ENCODE data around the gene DERL3.

Gene DERL3

GRCh38 chr22:23801886-23802377, 36.9 kb downstream of the DERL3 start:
- no peak for DNase-seq (ENCODE audit: low read depth in 2 of 2)

- DNase-seq (ENCODE audit: low read depth in 2 of 2): no peak
Observed at GRCh38 chr22:23801238-23801821, 37.5 kb downstream of the DERL3 start.

GRCh38 chr22:23800297-23801237, 38.2 kb downstream of the DERL3 start:
- no peak for DNase-seq (ENCODE audit: low read depth in 2 of 2)

- DNase-seq (ENCODE audit: low read depth in 2 of 2): peak; percentile 57 to 63
Observed at GRCh38 chr22:23796461-23796860, 42.3 kb downstream of the DERL3 start.

GRCh38 chr22:23793326-23793725, 45.5 kb downstream of the DERL3 start:
- no peak for DNase-seq (ENCODE audit: low read depth in 2 of 2)

- DNase-seq (ENCODE audit: low read depth in 2 of 2): no peak
Observed at GRCh38 chr22:23791738-23792645, 46.8 kb downstream of the DERL3 start.

- peak; percentile 60 to 71 for DNase-seq (ENCODE audit: low read depth in 2 of 2)
Observed at GRCh38 chr22:23790819-23791737, 47.7 kb downstream of the DERL3 start.

GRCh38 chr22:23789638-23790037, 49.2 kb downstream of the DERL3 start:
- no peak for DNase-seq (ENCODE audit: low read depth in 2 of 2)

GRCh38 chr22:23789121-23789520, 49.7 kb downstream of the DERL3 start:
- DNase-seq (ENCODE audit: low read depth in 2 of 2): no peak

- no peak for DNase-seq (ENCODE audit: low read depth in 2 of 2)
Observed at GRCh38 chr22:23787910-23788309, 50.9 kb downstream of the DERL3 start.

- DNase-seq (ENCODE audit: low read depth in 2 of 2): no peak
Observed at GRCh38 chr22:23787600-23787896, 51.3 kb downstream of the DERL3 start.

GRCh38 chr22:23786752-23787599, 51.8 kb downstream of the DERL3 start, which contains the start of gene SMARCB1:
Gene SMARCB1 (plus strand): TSS chr22:23786966. CDS start chr22:23787170, 204 bp downstream.
- peak; percentile 67 to 69 for DNase-seq (ENCODE audit: low read depth in 2 of 2)

- DNase-seq (ENCODE audit: low read depth in 2 of 2): no peak
Observed at GRCh38 chr22:23786261-23786710, 52.5 kb downstream of the DERL3 start.

Measured in fibroblast of skin of left biceps (primary cell).